NCI-H82 (cell line): ENCODE data around the gene RAI1.

ENCODE experiments used
- DNase-seq: peaks from one replicate; lab custom pipeline; 2025; lab: John Stamatoyannopoulos, UW

The RAI1 gene

DNA sequence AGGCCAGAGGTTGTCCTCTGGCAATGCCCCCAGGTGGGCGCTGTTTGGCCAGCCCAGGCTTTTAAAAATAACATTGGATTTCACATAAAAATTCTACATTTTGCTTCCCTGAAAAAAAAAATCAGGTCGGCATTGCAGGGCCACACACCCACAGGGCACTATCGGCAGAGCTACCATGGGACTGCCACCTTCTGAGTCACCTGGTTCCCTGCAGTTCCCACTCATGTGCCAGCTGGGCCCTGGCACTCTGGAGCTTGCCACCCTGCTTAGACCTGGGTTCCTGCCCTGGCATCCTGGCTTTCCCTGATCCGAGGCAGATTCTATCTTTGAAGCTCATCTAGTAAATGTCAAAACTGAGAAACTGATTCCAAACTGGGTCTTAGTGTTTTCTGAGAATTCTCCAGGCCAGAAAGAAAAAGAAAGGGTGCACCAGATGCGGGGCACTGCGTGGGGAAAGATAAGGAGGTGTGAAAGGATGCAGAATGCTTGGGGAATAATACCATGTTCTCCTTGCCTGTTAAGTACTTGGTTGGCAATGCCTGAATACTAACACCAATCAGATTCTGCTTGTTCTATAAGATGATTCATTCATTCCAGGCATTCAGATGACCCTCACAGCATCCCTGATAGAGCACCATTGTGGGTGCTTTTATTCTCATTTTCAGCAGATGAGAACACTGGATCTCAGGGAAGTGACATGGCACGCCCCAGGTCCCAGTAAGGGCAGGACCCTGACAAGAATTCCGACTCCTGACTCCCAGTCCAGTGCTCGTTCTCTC lies 51.8 kb downstream of the RAI1 start:
- no peak for DNase-seq

DNA sequence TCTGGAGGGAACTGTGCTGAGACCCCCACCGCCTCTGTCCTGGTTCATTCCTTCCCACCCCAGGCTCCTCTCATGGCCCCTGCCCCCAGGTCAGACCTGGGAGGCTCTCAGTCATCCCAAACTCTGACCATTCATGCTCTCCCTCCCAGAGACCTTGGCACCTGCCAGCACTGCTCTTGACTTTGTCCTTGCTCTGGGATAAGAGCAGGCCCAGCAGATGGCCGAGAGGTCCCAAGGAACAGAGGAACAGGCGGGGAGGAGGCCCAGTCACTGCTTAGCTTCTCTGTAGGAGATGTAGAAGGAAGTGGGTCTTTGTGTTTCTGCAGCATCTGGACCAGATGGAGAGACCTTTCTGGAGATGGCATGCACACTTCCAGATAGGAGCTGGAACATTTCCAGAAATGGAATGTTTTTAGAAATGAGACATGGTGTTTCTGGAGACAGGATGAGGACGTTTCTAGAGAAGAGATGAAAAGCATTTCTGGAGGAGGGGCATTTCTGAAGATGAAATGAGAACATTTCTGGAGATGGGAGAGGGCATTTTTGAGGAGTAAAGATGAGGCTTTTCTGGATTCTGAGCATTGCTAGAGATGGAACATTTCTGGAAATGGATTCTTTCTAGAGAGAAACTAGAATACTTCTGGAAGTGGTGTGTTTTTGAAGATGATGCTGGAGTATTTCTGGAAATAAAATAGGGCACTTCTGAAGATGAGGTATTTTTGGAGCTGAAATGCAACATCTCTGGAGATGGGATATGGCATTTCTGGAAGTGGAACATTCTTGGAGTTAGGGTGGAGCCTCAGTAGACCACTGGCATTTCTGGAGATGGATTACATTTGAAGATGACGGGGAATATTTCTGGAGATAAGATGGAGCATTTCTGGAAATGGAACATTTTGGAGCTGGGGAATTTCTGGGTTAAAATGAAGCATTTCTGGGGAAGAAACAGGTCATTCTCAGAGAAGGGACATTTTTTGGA lies 55.2 kb downstream of the RAI1 start:
- peak; percentile 42 for DNase-seq

DNA sequence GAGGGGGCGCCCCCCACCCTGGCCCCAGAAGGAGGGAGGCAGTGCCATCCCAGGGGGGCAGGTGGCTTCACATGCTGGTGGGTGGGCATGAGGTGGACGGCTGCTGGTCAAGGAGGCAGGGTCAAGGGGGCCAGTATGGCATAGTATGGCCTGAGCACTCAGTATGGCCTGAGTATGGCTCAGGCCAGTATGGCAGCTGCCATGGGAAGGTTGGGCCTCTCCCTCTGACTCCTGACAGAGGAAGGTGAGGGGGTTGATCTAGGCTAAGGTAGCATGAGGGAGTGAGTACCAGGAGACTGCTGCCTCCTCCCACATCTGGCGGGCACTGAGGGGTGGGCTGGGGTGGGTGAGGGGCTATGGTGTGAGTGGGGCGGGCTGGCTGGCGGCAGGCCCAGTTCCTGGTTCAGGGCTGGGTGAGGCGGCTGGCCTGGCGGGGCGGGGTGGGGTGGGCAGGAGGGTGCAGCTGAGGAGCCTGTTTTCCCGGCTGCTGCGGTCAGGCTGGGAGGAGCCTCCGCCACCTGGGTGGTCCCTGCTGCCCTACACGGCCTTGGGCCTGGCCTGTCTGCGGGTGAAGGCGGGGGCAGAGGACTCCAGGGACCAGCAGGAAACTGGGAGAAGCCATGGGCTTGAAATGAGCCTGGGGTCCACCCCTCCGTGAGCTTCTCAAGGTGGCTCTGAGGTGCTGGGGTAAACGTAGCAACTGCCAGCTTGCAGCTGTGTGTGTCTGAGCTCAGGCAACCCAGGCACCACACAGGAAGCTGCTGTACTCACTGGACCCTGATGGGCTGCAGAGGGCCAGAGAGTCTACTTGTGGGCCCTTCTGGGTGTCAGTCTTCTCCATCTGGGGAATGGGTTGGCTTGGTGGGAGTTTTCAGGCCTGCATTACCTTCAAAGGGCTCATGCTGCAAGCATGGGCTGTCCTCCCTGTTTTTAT lies 57.0 kb downstream of the RAI1 start:
- DNase-seq, result no peak

DNA sequence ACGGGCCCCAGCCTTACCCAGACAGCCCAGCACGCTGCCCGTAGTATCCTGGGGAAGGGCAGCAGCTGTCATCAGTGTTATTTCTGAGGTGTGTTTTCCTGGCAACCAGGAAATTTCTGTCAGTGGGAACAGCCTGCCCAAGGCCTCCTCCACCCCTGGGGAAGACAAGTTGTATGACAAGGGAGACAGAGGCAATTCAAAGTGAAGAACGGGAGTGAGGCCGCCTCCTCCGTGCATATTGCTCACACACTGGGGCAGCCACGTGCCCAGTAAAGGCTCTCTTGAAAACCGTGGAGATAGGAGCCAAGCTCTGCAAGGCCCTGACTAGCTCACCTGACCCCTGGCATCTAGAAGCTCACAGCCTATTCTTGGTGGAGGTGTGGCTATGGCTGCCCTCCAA lies 57.6 kb downstream of the RAI1 start:
- DNase-seq, result peak; percentile 43

DNA sequence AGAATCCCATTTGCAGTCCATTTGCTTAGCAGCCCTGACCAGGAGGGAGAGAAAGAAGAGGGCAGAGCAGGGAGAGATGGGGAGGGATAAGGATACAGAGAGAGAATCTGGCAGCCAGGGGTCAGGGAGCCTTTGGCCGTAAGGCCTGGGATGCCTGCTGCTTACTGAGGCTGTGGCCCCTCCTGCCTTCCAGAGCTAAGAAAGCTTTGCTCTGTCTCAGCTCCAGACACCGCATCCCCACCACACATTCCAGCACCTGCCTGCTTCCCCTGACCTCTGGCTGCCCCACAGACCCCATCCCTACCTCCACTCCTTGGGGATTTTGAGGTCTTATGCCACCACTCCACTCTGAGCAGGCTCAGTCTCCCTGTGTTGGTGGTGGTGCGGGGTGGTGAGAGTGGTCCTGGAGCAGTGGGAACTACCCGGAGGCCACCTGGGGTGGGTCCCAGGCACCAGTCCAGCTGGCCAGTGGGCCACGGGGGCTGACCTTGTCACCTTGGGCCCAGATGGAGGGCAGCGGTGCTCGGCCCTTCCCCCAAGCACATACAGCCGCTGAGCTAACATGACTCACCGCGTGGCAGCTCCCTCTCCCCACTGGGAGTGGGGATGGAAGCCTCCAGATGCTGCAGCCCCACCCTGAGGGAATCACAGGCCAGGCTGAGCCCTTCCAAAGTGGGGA lies 58.3 kb downstream of the RAI1 start:
- peak; percentile 80 for DNase-seq

DNA sequence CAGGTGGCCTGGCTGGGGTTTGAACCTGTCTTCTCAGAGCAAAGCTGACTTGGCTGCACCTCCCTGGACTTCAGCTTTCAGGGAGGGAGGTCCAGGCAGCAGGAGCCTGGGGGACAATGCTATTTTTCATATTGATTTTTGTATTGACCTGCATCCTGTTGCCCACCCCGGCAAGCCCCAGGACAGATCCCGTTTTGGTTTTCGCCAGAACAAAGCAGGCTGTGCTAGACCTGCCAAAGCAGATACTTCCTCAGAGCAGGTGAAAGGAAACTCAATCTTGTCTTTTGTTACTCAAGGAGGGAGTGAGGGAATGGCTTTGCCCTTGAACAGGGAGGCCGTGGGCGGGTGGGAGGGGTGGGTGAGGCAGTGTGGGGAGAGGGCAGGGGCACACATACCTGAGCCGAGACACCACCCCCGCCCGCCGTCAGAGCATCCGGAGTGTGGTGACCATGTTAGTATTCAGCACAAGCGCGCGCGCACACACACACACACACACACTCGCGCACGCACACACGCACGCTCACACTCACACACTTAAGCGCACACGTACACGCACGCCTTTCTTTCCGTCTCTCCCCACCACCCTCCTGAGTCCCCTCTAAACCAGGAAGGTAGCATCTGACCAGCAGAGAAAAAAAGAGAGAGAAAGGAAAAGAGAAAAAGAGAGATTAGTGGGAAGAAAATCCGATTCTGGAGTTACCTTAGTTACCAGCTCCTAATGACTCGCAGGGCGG lies 59.5 kb downstream of the RAI1 start:
- peak; percentile 88 for DNase-seq

DNA sequence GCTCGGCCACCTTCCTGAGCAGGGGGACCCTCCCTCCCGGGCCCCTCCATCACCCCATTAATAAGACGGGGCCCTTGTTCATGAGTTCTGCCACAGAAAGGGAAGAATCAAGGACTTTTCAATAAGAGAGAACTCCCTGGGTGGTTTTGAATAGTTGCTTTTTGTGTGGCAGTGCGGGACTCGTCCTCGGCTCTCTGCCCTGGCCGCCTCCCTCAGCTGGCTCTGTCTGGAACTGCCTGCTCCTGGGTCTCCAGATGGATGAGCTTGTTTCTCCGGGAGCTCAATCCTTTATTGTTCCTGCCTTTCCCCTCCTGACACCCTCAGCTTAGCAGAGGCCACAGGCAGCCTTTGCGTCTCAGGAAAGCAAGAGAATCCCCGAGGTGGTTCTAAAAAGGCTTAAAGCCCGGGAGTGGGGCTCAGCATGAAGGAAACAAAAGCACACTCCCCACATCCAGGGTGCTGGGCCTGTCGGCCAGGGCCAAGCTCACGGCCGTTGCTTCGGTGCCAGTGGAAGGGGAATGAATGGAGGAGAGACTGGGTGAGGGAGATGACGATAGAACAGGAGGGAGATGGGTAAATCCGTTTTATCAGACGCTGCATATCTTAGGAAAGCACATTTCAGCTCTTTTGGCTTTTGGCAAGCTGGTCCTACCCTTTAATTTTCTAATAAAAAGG lies 60.2 kb downstream of the RAI1 start:
- peak; percentile 97 for DNase-seq

DNA sequence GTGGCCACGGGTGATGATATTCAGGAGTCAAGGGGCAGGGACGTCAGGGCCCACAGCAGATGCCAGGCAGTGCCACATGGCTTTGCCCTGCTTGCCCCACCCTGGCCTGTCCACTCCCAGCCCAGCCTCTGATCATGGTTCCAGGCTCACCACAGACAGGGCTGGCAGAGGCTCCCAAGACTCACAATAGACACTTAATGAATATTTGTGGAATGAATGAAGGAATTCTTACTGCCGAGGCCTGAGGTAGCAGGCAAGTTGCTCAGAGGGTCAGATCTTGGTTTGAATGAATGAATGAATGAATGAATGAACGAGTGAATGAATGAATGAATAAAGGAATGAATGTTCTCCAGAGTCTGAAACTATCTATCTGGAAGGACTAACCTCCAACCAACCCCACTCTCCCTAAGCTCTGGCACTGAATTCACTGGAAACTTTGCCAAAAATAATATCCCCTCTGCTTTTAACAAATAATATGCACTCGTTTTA lies 60.9 kb downstream of the RAI1 start:
- DNase-seq, result no peak

DNA sequence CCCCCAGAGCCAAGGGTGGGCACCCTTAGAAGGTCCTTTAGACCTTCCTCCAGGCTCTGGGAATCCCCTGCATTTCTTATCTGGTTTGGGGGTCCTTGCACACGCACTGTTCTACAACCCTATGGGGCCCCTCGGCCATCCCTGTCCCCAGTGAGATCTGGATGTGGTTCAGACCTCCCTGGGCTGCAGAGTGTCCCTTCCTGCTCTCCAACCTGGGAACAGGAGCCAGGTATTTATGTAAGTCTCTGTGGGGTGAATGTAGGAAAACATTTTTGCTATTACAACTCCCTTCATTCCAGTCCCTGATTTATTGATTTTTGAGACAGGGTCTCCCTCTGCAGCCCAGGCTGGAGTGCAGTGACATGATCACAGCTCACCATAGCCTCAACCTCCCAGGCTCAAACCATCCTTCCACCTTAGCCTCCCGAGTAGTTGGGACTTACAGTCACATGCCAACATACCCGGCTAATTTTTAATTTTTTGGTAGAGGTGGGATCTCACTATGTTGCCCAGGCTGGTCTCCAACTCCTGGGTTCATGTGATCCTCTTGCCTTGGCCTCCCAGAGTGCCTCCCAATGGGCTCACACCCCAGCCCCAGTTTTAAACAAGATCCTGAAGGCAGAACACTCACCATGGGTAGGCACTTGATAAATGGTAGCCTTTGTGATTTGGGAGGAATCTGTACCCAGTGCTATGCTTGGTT lies 61.6 kb downstream of the RAI1 start:
- no peak for DNase-seq

DNA sequence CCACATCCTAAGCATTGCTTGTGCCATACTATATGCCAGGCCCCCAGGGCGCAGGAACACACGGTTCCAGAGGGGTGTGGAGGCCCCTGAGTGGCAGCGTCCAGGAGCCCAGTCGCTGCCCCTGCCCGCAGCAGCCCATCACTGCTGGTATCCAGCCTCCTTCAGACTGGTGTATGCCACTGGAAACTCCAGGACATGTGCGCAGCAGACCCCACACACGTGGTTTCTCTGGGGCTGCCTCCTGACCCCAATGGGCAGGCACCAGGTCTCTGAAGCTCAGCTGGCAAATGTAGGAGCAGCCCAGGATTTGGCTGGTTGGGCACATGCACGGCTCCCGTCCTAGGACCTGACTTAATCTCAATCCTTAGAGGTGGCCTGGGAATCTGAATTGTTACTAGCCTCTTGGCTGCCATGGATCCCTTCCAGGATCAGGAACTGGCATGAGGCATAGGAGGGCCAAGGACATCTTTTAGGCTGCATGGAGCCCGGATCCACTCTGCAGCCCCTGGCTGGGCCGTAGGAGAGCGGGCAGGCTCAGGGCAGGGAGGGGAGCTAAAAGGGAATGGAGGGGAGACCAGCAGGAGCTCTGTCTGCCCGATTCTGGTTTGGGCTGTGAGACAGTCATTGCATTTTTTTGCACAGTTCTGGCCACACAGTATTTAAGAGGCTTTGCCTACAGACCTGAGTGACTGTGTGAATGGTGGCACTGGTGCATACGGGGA lies 62.3 kb downstream of the RAI1 start:
- no peak for DNase-seq

DNA sequence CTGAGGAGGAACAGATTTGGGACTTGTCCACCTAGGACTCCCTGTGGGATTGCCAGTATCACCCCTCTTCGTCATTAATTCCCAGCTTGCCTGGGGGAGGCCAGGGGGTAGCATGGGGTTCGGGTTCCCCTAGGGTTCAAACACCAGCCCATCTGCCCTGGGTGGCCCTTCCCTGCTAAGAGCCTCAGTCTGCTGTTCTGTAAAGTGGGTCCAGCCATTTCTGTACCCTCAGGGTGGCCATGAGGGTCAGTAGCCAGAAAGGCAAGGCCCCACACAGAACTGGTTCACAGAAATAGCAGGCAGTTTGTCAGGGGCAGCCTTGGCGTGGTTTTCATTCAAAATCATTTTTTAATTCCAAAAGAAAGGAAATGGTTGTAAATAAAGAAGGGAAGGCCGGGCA lies 62.9 kb downstream of the RAI1 start:
- no peak for DNase-seq

DNA sequence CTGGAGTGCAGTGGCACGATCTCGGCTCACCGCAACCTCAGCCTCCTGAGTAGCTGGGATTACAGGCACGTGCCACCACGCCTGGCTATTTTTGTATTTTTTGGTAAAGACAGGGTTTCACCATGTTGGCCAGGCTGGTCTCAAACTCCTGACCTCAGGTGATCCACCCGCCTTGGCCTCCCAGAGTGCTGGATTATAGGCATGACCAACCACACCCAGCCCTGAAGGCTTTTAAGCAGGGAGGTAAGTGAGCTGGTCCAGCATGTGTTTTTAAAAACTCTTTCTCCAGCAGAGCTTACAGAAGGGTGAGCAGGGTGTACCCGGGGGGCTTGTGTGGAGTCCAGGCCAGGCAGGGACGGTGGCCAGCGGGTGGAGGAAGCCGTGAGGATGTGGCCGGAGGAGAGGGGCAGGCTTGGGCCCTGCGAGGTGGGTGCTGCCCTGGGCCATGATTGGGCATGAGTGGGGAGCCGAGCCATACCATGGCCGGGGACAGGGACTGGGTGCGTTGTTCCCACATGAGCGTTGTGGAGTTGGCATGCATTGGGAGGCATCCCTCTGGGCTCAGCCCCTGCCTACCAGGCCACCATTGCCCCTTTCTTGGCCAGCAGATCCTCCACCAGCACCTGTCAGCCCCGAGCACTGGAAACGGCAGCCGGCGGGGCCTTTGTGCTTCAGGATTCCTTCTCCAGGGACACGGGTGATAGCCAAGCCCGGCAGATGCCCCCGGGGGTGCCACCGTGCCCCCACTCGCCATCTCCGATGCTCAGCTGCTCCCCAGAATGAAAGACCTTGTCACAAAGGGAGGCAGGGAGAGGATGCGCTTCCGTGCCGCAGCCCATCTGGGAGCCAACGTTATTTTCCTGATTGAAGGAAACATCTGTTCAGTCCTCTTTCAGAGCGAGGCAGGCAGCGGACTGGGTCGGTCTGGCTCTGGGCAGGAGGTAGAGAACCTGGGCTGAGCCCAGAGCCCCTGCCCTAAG lies 64.5 kb downstream of the RAI1 start:
- peak; percentile 37 for DNase-seq

DNA sequence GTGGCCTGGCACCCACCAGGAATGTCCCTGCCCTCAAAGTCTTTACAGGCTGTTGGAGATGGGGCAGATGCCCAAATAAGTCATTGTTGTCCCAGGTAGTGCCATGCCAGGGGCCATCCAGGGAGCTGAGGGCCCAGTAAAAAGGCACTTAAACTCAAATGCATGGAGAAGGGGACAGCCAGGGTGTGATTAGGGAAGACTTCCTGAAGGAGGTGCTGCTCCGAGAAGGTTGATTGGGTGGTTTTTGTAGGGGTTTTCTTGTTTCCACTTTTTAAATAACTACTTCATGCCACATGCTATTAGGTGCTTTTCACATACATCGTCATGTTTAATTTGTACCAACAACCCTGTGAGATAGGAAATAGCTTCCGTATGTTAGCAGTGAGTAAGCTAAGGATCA lies 66.9 kb downstream of the RAI1 start:
- peak; percentile 31 for DNase-seq

DNA sequence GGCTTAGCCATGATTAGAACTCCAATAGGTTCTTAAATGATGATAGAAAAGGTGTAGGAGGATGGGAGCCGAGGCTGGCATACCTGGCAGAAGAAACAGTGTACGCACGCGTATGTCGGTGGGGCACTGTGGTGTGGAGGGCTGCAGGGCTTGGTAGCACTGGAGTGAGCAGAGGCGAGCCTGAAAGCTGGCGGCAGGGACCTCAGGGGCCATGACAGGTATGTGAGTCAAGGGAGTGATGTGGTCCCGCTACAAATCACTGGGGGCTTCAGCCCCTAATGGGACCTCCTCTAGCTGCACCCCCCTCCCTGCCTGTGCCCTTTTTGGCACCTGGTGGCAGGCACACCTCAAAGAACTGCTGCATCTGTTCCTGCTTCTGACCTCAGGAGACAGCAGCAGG lies 67.3 kb downstream of the RAI1 start:
- DNase-seq, result no peak

DNA sequence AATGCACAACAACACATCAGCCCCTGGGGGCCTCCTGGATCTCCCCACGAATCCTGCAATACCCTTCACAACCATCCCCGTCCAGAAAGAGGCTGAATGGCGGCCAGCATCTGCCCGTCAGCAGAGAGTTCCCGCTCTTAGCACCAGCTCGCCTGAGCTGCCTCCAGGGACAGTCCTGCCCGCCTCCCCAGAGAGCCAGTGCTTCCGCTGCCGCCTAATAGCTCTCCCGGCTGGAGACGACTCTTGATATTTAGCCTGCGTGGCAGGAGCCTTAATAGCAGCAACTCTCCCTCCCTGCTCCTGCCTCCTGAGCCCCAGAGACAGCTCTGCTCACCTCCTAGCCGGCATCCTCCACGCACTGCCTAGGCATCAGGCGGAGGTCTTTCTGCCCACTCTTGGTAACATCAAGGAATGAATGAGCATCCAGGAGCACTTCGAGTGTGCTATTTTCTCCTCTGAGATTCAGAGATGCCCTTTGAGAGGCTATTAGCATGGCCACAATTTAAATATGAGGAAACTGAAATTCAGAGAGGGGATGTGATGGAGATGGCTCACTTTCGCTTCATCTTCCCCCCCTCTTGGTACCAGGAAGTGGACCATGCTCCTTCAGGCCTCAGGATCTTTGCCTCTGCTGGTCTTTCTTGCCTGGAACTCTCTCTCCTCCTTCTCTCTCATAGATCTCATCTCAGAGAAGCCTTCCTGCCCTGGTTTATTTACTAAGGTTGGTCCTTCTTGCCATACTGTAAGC lies 67.9 kb downstream of the RAI1 start:
- peak; percentile 58 for DNase-seq

DNA sequence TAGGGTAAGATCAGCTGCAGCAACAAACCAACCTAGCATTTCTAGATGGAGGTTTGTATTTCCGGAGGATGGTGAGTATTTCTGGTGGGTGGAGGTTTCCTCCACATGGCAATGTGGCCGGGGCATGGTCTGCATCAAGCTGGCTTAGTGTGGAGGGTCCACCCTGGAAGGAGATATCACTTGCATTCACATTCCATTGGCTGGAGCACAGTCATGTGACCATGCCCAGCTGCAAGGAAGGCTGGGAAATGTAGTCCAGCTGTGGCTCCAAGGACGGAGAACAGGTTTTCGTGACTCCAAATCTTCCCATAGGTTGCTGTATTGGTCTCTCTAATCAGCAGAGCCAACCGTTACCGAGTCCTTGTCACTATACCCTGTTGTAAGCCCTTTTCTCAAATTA lies 68.7 kb downstream of the RAI1 start:
- peak; percentile 91 for DNase-seq

DNA sequence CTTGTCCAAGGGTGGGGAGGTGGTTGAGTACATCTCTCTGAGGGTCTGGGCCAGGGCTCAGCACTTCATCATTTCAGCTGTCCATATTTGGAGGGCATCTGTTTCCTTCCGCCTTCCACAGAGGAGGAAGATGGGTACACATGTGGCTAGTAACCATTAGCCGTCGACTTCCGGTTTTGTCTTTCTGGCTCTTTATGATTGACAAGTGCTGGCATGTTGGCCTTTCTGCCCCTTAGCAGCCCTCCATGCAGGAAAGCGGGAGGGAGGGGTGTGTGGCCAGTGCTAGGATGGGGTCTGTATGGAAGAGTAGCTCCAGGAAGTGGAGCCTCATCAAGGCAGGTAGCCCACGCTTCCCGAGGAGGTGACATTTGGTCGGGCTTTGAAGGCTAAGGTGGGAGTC lies 69.6 kb downstream of the RAI1 start:
- DNase-seq, result no peak
